Peyer's patch (tissue), 4 donors: Measurements from ENCODE around the gene LRRC3C. TPM values are rescaled to one million over a fixed set of nuclear protein-coding genes. Genes with fewer than 3 reads are reported as not detected.

Experiments
- DNase-seq, 3 donors: peaks; one replicate each; pipeline ENCODE4 v3.0.0-alpha.2; 2017 to 2019
- H3K27ac ChIP-seq, 4 donors: fragments of 200-600 bp; sonication (generic); one replicate each; pipeline ENCODE4 v1.5.1; 2016 to 2019
- H3K27me3 ChIP-seq, 2 donors: fragments of 200-600 bp; sonication (generic); one replicate each; pipeline ENCODE4 v1.5.1; 2019
- H3K36me3 ChIP-seq, 3 donors: fragments of 200-600 bp; sonication (generic); one replicate each; pipeline ENCODE4 v1.5.1; 2016 to 2019
- H3K4me1 ChIP-seq, 4 donors: fragments of 200-600 bp; sonication (generic); one replicate each; pipeline ENCODE4 v1.5.1; 2016 to 2019
- H3K4me3 ChIP-seq, 4 donors: fragments of 200-600 bp; sonication (generic); 1 replicate in 3 of 4; 2 replicates in 1 of 4; pipeline ENCODE4 v1.5.1; 2016 to 2019; ENCODE audit warnings: mild to moderate bottlenecking in 1 of 4
- H3K9me3 ChIP-seq, 4 donors: fragments of 200-600 bp; sonication (generic); one replicate each; pipeline ENCODE4 v1.5.1; 2016 to 2019; ENCODE audit warnings: mild to moderate bottlenecking in 1 of 4
- CTCF ChIP-seq, 6 experiments: fragments of 450-650 bp in 4 of 6; fragments of 200-600 bp in 2 of 6; sonication (generic) in 1 of 6; IDR thresholded peaks; one replicate each; pipeline ENCODE4 v1.5.1; 2017 to 2019; ENCODE audit warnings: antibody characterized with exemption in 6 of 6, mild to moderate bottlenecking in 3 of 6, moderate library complexity in 1 of 6
- POLR2A ChIP-seq, 2 donors: fragments of 450-650 bp; IDR thresholded peaks; one replicate each; pipeline ENCODE4 v1.5.1; 2017; ENCODE audit warnings: antibody characterized with exemption in 2 of 2, mild to moderate bottlenecking in 2 of 2, moderate library complexity in 2 of 2
- total RNA-seq, 4 donors: library from RNA; depleted of rRNA; stranded (reverse); fragments of >200 nt; gene quantifications; one replicate each; pipeline ENCODE4 v1.1.0, GENCODE V29; 2016

Gene LRRC3C
- total RNA-seq, 4 donors from 2014 or later: not detected

GRCh38 chr17:39969375-39969774 lies 41.8 kb downstream of the LRRC3C start:
- Histone ChIP-seq H3K27ac (no peak overlapping the region), H3K4me3 (no peak overlapping the region), H3K4me1 (peaks cover 0 to 3% (median 0%) of the 10 kb centered on the region in 4 donors), H3K9me3 (no peaks in the 10 kb centered on the region), H3K36me3 (no peaks in the 10 kb centered on the region), H3K27me3 (no peaks in the 10 kb centered on the region)
- TF ChIP-seq CTCF (IDR thresholded peaks at IDR 0.05): no peak
- TF ChIP-seq POLR2A (IDR thresholded peaks at IDR 0.05): no peak
- DNase-seq: no peak

GRCh38 chr17:39970157-39970692 lies 42.7 kb downstream of the LRRC3C start:
- H3K4me1 ChIP-seq: peaks cover 0 to 3% (median 0%) of the 10 kb centered on the region in 4 donors
- H3K27ac ChIP-seq: no peak overlapping the region
- DNase-seq: peak in 1 of 3 donors; percentile 53
- no peaks in the 10 kb centered on the region for H3K27me3 ChIP-seq
- H3K9me3 ChIP-seq: no peaks in the 10 kb centered on the region
- H3K4me3 ChIP-seq: no peak overlapping the region
- TF ChIP-seq CTCF (IDR thresholded peaks at IDR 0.05): no peak
- no peak for TF ChIP-seq POLR2A (IDR thresholded peaks at IDR 0.05)
- H3K36me3 ChIP-seq: no peaks in the 10 kb centered on the region

GRCh38 chr17:39971076-39971603 lies 43.6 kb downstream of the LRRC3C start:
- peaks cover 0 to 3% (median 0%) of the 10 kb centered on the region in 4 donors for H3K4me1 ChIP-seq
- H3K36me3 ChIP-seq: no peaks in the 10 kb centered on the region
- no peak overlapping the region for H3K4me3 ChIP-seq
- no peaks in the 10 kb centered on the region for H3K9me3 ChIP-seq
- no peak overlapping the region for H3K27ac ChIP-seq
- no peak for TF ChIP-seq POLR2A (IDR thresholded peaks at IDR 0.05)
- no peak for TF ChIP-seq CTCF (IDR thresholded peaks at IDR 0.05)
- no peak for DNase-seq
- H3K27me3 ChIP-seq: no peaks in the 10 kb centered on the region

- no peak for DNase-seq
- Histone ChIP-seq H3K27ac (peak overlapping the region in 1 of 4 donors; percentile 9), H3K27me3 (no peaks in the 10 kb centered on the region), H3K36me3 (no peaks in the 10 kb centered on the region), H3K4me1 (peaks cover 0 to 3% (median 0%) of the 10 kb centered on the region in 4 donors), H3K4me3 (no peak overlapping the region), H3K9me3 (no peaks in the 10 kb centered on the region)
- TF ChIP-seq POLR2A (IDR thresholded peaks at IDR 0.05): no peak
Measured at GRCh38 chr17:39972271-39972670, 44.7 kb downstream of the LRRC3C start.

GRCh38 chr17:39973496-39973895 lies 46.0 kb downstream of the LRRC3C start:
- Histone ChIP-seq H3K9me3 (no peaks in the 10 kb centered on the region), H3K27ac (no peak overlapping the region), H3K36me3 (no peaks in the 10 kb centered on the region), H3K4me1 (peaks cover 0 to 3% (median 0%) of the 10 kb centered on the region in 4 donors), H3K4me3 (no peak overlapping the region), H3K27me3 (no peaks in the 10 kb centered on the region)
- no peak for DNase-seq
- TF ChIP-seq CTCF (IDR thresholded peaks at IDR 0.05) (no peak), POLR2A (IDR thresholded peaks at IDR 0.05) (no peak)

- Histone ChIP-seq H3K4me1 (peaks cover 0 to 2% (median 0%) of the 10 kb centered on the region in 4 donors), H3K27me3 (no peaks in the 10 kb centered on the region), H3K9me3 (no peaks in the 10 kb centered on the region), H3K27ac (no peak overlapping the region), H3K36me3 (no peaks in the 10 kb centered on the region), H3K4me3 (no peak overlapping the region)
- TF ChIP-seq CTCF (IDR thresholded peaks at IDR 0.05) (no peak), POLR2A (IDR thresholded peaks at IDR 0.05) (no peak)
- DNase-seq: no peak
Measured at GRCh38 chr17:39974433-39974832, 46.9 kb downstream of the LRRC3C start.
